ENCODE data around the gene SLC27A3. TPM values are rescaled to one million over a fixed set of nuclear protein-coding genes. Genes with fewer than 3 reads are reported as not detected.
A peak's percentile ranks its signal among the peaks of the same experiment; 100 is the strongest.

The SLC27A3 gene
- total RNA-seq, 1 experiment from 2014 or later, result 38.9 TPM

DNA sequence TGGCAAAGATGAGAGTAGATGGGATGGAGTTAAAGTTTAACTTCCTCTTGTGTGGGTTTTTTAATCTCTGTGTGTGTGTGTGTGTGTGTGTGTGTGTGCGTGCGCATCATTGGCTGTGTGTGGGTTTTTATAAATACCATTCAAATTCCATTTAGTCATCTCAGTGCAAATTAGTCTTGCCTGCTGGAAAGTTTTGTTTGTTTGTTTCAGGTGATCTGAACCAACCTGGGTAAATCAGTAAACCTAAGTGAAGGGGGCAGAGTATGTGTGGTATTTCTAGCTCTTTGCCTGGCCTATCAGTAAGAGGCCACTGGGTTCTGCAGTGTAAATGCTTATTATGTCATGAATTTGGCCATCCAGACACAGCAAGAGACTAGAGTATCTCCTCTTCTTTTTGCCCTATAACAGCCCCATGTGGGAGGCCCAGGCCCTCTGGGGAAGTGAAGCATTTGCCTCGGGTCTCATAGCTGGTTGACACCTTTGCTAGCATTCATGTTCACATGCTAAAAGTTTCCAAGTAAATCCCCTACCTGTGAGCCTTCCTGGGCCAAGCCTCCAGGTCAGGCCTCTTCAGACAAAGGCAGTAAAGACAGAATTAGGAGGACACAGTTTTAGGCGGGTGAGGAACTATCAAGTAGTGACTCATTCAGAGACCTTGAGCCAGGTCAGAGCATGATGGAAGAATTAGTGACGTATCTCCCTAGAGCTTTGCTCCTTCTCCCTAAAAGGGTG lies 32.6 kb upstream of the SLC27A3 start:
- TF ChIP-seq, protein P1, sequence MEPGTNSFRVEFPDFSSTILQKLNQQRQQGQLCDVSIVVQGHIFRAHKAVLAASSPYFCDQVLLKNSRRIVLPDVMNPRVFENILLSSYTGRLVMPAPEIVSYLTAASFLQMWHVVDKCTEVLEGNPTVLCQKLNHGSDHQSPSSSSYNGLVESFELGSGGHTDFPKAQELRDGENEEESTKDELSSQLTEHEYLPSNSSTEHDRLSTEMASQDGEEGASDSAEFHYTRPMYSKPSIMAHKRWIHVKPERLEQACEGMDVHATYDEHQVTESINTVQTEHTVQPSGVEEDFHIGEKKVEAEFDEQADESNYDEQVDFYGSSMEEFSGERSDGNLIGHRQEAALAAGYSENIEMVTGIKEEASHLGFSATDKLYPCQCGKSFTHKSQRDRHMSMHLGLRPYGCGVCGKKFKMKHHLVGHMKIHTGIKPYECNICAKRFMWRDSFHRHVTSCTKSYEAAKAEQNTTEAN (CRISPR knock-in tag; IDR thresholded peaks at IDR 0.05), result no peak
- TF ChIP-seq, protein P2, sequence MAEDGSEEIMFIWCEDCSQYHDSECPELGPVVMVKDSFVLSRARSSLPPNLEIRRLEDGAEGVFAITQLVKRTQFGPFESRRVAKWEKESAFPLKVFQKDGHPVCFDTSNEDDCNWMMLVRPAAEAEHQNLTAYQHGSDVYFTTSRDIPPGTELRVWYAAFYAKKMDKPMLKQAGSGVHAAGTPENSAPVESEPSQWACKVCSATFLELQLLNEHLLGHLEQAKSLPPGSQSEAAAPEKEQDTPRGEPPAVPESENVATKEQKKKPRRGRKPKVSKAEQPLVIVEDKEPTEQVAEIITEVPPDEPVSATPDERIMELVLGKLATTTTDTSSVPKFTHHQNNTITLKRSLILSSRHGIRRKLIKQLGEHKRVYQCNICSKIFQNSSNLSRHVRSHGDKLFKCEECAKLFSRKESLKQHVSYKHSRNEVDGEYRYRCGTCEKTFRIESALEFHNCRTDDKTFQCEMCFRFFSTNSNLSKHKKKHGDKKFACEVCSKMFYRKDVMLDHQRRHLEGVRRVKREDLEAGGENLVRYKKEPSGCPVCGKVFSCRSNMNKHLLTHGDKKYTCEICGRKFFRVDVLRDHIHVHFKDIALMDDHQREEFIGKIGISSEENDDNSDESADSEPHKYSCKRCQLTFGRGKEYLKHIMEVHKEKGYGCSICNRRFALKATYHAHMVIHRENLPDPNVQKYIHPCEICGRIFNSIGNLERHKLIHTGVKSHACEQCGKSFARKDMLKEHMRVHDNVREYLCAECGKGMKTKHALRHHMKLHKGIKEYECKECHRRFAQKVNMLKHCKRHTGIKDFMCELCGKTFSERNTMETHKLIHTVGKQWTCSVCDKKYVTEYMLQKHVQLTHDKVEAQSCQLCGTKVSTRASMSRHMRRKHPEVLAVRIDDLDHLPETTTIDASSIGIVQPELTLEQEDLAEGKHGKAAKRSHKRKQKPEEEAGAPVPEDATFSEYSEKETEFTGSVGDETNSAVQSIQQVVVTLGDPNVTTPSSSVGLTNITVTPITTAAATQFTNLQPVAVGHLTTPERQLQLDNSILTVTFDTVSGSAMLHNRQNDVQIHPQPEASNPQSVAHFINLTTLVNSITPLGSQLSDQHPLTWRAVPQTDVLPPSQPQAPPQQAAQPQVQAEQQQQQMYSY (CRISPR knock-in tag; IDR thresholded peaks at IDR 0.05), result no peak
- TF ChIP-seq, protein P3, sequence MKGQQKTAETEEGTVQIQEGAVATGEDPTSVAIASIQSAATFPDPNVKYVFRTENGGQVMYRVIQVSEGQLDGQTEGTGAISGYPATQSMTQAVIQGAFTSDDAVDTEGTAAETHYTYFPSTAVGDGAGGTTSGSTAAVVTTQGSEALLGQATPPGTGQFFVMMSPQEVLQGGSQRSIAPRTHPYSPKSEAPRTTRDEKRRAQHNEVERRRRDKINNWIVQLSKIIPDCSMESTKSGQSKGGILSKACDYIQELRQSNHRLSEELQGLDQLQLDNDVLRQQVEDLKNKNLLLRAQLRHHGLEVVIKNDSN (CRISPR knock-in tag; IDR thresholded peaks at IDR 0.05), result no peak
- TF ChIP-seq EMX1 (CRISPR knock-in tag; IDR thresholded peaks at IDR 0.05) (no peak), NFYB (CRISPR knock-in tag; conservative IDR thresholded peaks at IDR 0.05; ENCODE audit: low read depth) (no peak), IRF2 (CRISPR knock-in tag; IDR thresholded peaks at IDR 0.05; ENCODE audit: borderline replicate concordance, low read depth) (no peak), NR3C1 (CRISPR knock-in tag; conservative IDR thresholded peaks at IDR 0.05; ENCODE audit: low read depth) (no peak), RORB (CRISPR knock-in tag; IDR thresholded peaks at IDR 0.05) (no peak), NFATC4 (CRISPR knock-in tag; IDR thresholded peaks at IDR 0.05) (no peak), CREB1 (CRISPR knock-in tag; IDR thresholded peaks at IDR 0.05) (no peak), JAZF1 (CRISPR knock-in tag; IDR thresholded peaks at IDR 0.05) (no peak)
- TF ChIP-seq, protein P4, sequence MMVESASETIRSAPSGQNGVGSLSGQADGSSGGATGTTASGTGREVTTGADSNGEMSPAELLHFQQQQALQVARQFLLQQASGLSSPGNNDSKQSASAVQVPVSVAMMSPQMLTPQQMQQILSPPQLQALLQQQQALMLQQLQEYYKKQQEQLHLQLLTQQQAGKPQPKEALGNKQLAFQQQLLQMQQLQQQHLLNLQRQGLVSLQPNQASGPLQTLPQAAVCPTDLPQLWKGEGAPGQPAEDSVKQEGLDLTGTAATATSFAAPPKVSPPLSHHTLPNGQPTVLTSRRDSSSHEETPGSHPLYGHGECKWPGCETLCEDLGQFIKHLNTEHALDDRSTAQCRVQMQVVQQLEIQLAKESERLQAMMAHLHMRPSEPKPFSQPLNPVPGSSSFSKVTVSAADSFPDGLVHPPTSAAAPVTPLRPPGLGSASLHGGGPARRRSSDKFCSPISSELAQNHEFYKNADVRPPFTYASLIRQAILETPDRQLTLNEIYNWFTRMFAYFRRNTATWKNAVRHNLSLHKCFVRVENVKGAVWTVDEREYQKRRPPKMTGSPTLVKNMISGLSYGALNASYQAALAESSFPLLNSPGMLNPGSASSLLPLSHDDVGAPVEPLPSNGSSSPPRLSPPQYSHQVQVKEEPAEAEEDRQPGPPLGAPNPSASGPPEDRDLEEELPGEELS (CRISPR knock-in tag; IDR thresholded peaks at IDR 0.05), result no peak
- TF ChIP-seq, protein P5, sequence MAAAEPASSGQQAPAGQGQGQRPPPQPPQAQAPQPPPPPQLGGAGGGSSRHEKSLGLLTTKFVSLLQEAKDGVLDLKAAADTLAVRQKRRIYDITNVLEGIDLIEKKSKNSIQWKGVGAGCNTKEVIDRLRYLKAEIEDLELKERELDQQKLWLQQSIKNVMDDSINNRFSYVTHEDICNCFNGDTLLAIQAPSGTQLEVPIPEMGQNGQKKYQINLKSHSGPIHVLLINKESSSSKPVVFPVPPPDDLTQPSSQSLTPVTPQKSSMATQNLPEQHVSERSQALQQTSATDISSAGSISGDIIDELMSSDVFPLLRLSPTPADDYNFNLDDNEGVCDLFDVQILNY (CRISPR knock-in tag; IDR thresholded peaks at IDR 0.05), result no peak
- TF ChIP-seq, protein P6, sequence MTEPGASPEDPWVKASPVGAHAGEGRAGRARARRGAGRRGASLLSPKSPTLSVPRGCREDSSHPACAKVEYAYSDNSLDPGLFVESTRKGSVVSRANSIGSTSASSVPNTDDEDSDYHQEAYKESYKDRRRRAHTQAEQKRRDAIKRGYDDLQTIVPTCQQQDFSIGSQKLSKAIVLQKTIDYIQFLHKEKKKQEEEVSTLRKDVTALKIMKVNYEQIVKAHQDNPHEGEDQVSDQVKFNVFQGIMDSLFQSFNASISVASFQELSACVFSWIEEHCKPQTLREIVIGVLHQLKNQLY (CRISPR knock-in tag; IDR thresholded peaks at IDR 0.05), result no peak
- TF ChIP-seq, protein P7, sequence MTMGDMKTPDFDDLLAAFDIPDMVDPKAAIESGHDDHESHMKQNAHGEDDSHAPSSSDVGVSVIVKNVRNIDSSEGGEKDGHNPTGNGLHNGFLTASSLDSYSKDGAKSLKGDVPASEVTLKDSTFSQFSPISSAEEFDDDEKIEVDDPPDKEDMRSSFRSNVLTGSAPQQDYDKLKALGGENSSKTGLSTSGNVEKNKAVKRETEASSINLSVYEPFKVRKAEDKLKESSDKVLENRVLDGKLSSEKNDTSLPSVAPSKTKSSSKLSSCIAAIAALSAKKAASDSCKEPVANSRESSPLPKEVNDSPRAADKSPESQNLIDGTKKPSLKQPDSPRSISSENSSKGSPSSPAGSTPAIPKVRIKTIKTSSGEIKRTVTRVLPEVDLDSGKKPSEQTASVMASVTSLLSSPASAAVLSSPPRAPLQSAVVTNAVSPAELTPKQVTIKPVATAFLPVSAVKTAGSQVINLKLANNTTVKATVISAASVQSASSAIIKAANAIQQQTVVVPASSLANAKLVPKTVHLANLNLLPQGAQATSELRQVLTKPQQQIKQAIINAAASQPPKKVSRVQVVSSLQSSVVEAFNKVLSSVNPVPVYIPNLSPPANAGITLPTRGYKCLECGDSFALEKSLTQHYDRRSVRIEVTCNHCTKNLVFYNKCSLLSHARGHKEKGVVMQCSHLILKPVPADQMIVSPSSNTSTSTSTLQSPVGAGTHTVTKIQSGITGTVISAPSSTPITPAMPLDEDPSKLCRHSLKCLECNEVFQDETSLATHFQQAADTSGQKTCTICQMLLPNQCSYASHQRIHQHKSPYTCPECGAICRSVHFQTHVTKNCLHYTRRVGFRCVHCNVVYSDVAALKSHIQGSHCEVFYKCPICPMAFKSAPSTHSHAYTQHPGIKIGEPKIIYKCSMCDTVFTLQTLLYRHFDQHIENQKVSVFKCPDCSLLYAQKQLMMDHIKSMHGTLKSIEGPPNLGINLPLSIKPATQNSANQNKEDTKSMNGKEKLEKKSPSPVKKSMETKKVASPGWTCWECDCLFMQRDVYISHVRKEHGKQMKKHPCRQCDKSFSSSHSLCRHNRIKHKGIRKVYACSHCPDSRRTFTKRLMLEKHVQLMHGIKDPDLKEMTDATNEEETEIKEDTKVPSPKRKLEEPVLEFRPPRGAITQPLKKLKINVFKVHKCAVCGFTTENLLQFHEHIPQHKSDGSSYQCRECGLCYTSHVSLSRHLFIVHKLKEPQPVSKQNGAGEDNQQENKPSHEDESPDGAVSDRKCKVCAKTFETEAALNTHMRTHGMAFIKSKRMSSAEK (CRISPR knock-in tag; IDR thresholded peaks at IDR 0.05; ENCODE audit: borderline replicate concordance), result no peak
- Mint-ChIP-seq H3K27ac (peak overlapping the region; percentile 29), H3K36me3 (peaks cover 45% of the 10 kb centered on the region), H3K4me3 (no peak overlapping the region), H3K9me3 (no peaks in the 10 kb centered on the region), H3K4me1 (peaks cover 62% of the 10 kb centered on the region), H3K27me3 (ENCODE audit: low read depth) (no peaks in the 10 kb centered on the region)
- ATAC-seq (no peak), DNase-seq (ENCODE audit: low spot score) (no peak)
- POLR2A ChIA-PET, result interaction anchor here (0.8 to 1.0 kb wide), 2 partner anchors 14 to 15 kb away, joined by 3 read pairs; no protein-coding TSS in a partner anchor
- CTCF ChIA-PET, result interaction anchor here (1.1 to 2.6 kb wide), 3 partner anchors 8 to 65 kb away, joined by 3 to 9 read pairs (median 5); partner anchors contain the start of genes INTS3 and NPR1
